ENCODE results near the gene HS3ST2. TPM values are rescaled to one million over a fixed set of nuclear protein-coding genes. Genes with fewer than 3 reads are reported as not detected.

Gene HS3ST2
- total RNA-seq, 4 donors from 2014 or later: 0.23 to 2.7 (median 1.7) TPM; not detected in 1

GRCh38 chr16:22857296-22858025, 43.5 kb downstream of the HS3ST2 start:
- 68 to 76% methylated on average over 12 of the region's 12 CpGs for WGBS, 2 donors
- intact Hi-C loops (cut with DNase I; ENCODE audit: low total_unique reads): no loop called here
- TF ChIP-seq, protein P1, sequence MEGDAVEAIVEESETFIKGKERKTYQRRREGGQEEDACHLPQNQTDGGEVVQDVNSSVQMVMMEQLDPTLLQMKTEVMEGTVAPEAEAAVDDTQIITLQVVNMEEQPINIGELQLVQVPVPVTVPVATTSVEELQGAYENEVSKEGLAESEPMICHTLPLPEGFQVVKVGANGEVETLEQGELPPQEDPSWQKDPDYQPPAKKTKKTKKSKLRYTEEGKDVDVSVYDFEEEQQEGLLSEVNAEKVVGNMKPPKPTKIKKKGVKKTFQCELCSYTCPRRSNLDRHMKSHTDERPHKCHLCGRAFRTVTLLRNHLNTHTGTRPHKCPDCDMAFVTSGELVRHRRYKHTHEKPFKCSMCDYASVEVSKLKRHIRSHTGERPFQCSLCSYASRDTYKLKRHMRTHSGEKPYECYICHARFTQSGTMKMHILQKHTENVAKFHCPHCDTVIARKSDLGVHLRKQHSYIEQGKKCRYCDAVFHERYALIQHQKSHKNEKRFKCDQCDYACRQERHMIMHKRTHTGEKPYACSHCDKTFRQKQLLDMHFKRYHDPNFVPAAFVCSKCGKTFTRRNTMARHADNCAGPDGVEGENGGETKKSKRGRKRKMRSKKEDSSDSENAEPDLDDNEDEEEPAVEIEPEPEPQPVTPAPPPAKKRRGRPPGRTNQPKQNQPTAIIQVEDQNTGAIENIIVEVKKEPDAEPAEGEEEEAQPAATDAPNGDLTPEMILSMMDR (IDR thresholded peaks at IDR 0.05): no peak
- no peak for TF ChIP-seq POLR2A (IDR thresholded peaks at IDR 0.05)

DNA sequence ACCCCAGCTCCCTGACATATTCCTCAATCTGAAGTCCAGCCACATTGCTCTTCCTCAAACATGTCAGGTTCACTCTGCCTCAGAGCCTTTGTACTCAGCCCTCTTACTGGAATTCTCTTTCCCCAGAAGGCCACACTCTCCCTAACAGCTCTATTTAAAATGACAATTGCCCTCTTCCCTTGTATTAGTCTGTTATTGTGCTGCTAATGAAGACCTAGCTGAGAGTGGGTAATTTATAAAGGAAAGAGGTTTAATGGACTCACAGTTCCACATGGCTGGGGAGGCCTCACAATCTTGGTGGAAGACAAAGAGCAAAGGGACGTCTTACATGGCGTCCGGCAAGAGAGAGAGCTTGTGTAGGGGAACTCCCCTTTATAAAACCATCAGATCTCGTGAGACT, 46.0 kb downstream of the HS3ST2 start:
- no peak overlapping the region for H3K4me3 ChIP-seq (ENCODE audit: low read depth, poor library complexity, severe bottlenecking)
- intact Hi-C loops (cut with DNase I; ENCODE audit: low total_unique reads): no loop called here
- WGBS, 2 donors: 82 to 91% methylated on average over 4 of the region's 4 CpGs
- TF ChIP-seq, protein P1 (IDR thresholded peaks at IDR 0.05): no peak
- no peak for TF ChIP-seq POLR2A (IDR thresholded peaks at IDR 0.05)
- no peak for DNase-seq (ENCODE audit: low spot score in 2 of 2)

More at GRCh38 chr16:22857296-22858025, 43.5 kb downstream of the HS3ST2 start:
- no peak overlapping the region for H3K4me3 ChIP-seq (ENCODE audit: low read depth, poor library complexity, severe bottlenecking)
- peak in 1 of 2 donors; percentile 20 for DNase-seq (ENCODE audit: low spot score in 2 of 2)

GRCh38 chr16:22861580-22861979, 47.6 kb downstream of the HS3ST2 start:
- intact Hi-C loops (cut with DNase I; ENCODE audit: low total_unique reads): no loop called here
- TF ChIP-seq POLR2A (IDR thresholded peaks at IDR 0.05): no peak
- TF ChIP-seq, protein P1 (IDR thresholded peaks at IDR 0.05): no peak
- DNase-seq (ENCODE audit: low spot score in 2 of 2): peak in 1 of 2 donors; percentile 53
- H3K4me3 ChIP-seq (ENCODE audit: low read depth, poor library complexity, severe bottlenecking): no peak overlapping the region
- WGBS, 2 donors: 69 to 94% methylated on average over 3 of the region's 3 CpGs

- TF ChIP-seq, protein P1 (IDR thresholded peaks at IDR 0.05): no peak
- no peak for TF ChIP-seq POLR2A (IDR thresholded peaks at IDR 0.05)
- intact Hi-C loops (cut with DNase I; ENCODE audit: low total_unique reads): no loop called here
- no peak for DNase-seq (ENCODE audit: low spot score in 2 of 2)
- no peak overlapping the region for H3K4me3 ChIP-seq (ENCODE audit: low read depth, poor library complexity, severe bottlenecking)
Measured at GRCh38 chr16:22862046-22862445, 48.1 kb downstream of the HS3ST2 start.

DNA sequence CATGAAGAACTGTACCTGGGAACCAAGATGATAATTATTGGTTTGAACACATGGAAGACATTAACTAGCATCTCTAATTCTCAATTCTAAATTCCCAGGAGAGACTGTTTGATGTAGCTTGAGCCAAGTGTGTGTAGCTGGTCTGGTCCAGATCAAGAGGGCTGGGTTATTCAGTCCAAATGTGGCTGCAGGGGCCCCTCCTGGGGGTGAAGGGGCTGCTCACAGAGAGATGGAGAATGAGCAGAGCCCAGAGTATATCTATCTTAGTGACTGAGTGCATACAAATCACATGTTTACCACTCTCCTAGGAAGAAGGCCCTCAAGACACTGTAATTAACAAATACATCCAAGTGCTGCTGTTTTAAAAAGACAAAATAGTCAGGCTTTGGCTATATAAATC, 50.4 kb downstream of the HS3ST2 start:
- intact Hi-C loops (cut with DNase I; ENCODE audit: low total_unique reads): no loop called here
- no peak overlapping the region for H3K4me3 ChIP-seq (ENCODE audit: low read depth, poor library complexity, severe bottlenecking)
- TF ChIP-seq POLR2A (IDR thresholded peaks at IDR 0.05): no peak
- TF ChIP-seq, protein P1 (IDR thresholded peaks at IDR 0.05): no peak
- DNase-seq (ENCODE audit: low spot score in 2 of 2): peak in 1 of 2 donors; percentile 13
